ENCODE measurements around the gene PLP2. TPM values are rescaled to one million over a fixed set of nuclear protein-coding genes. Genes with fewer than 3 reads are reported as not detected.
A peak's percentile ranks its signal among the peaks of the same experiment; 100 is the strongest.

PLP2 gene
- total and polyA plus RNA-seq, 7 experiments from 2014 or later: 64.2 to 132 (median 98.5) TPM

DNA sequence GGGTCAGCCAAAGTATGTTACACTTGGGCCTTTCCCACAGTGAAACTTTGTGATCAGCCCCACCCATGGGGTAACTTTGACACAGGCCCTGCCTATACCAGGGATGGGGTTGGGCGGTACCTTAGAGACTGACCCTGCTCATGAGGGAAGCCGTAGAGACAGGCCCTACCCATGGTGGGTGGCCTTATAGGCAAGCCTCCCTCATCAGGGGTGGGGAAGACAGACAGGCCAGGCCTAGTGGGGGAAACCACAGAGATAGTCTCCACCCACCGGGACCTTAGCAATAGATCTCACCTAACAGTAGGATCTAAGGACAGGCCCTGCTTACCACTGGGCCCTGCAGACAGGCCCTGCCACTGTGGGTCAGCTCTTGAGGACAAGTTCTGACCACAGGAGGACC is 6.8 kb downstream of the PLP2 start:
- POLR2A ChIA-PET: no interaction called here
- Histone ChIP-seq H3K4me1 (ENCODE audit: control insufficient read depth in 2 of 2, insufficient read depth in 2 of 2, low read length in 2 of 2) (no peaks in the 10 kb centered on the region), H3K4me3 (ENCODE audit: low read length) (no peak overlapping the region), H3K9me3 (ENCODE audit: control insufficient read depth in 2 of 3, low read length in 3 of 3) (no peaks in the 10 kb centered on the region), H3K27ac (ENCODE audit: low read depth, low read length) (no peak overlapping the region), H3K36me3 (ENCODE audit: control insufficient read depth in 2 of 3, insufficient read depth in 3 of 3, low read length in 3 of 3) (peaks cover 0 to 60% (median 0%) of the 10 kb centered on the region in 3 experiments), H3K27me3 (ENCODE audit: control insufficient read depth in 2 of 2, insufficient read depth in 2 of 2, low read length in 2 of 2) (no peaks in the 10 kb centered on the region)
- peaks cover 0 to 3% (median 0%) of the 10 kb centered on the region in 11 donors for H3K9me3 Mint-ChIP-seq
- DNase-seq (no peak), ATAC-seq (no peak)
- no peak overlapping the region for H3K4me3 Mint-ChIP-seq
- peaks cover 0 to 30% (median 5%) of the 10 kb centered on the region in 7 donors for H3K4me1 Mint-ChIP-seq
- CTCF ChIA-PET: interaction anchor here (1.0 kb wide), 1 partner anchor 12 kb away, joined by 3 read pairs; no protein-coding TSS in a partner anchor
- no peaks in the 10 kb centered on the region for H3K27me3 Mint-ChIP-seq
- peaks cover 0 to 32% (median 13%) of the 10 kb centered on the region in 5 donors for H3K36me3 Mint-ChIP-seq
- no peak overlapping the region for H3K27ac Mint-ChIP-seq
- intact Hi-C loops (cut with micrococcal nuclease): loop anchor here in 1 of 2 donors (10.0 kb wide), 1 partner anchor 1524 kb away; the partner anchor contains the start of genes ELK1 and UXT

DNA sequence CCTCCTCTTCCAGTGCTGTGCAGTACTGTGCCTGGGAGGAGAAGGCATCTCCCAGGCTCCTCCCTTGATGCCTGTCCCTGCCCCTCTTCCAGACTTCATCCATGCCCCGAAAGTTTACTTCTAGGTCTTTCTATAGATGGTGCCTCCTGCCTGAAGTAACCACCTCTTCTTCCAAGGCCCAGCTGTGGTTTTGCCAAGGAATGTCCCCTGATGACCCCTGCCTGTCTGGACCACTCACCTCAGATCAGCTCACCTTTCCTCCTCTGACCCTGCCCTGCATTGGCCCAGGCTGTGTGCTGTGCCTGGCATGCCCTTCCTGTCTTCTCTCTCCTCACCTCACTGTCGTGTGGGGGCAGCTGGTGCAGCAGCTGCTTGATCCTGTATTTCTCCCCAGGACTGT is 7.7 kb downstream of the PLP2 start:
- POLR2A ChIA-PET: no interaction called here
- H3K9me3 Mint-ChIP-seq: peaks cover 0 to 3% (median 0%) of the 10 kb centered on the region in 11 donors
- intact Hi-C loops (cut with micrococcal nuclease): loop anchor here in 1 of 2 donors (10.0 kb wide), 1 partner anchor 1525 kb away; the partner anchor contains the start of genes ELK1 and UXT

DNA sequence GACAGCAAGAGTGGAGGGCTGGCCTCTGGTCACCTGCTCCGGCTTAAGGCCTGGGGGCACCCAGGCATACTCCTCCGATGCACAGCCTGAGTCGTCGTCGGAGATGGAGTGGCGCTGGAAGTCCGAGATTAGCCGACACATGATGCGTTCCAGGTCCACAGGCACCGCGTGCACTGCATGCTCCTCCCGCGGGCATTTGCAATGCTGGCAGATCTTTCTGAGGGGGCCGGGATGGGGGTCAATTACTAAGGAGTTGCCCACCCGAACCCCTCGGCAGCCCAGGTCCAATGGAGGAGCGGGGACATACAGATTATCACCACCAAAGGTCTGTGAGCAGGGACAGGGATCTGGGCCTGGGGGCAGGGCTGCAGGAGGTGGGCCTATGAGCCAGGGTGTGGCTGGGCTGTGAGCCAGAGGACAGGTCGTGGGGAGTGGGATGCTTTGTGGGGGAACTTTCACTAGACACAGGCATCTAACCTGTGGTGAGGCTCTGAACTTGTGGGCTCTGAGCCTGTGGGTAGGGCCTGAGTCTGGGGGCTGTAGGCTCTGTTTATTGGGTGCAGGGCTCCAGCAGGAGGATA is 12.1 kb downstream of the PLP2 start:
- H3K27me3 Mint-ChIP-seq: no peaks in the 10 kb centered on the region
- ChIA-PET CTCF (interaction anchor here (0.6 kb wide), 1 partner anchor 46 kb away, joined by 5 read pairs; no protein-coding TSS in a partner anchor), POLR2A (no interaction called here)
- Histone ChIP-seq H3K27me3 (ENCODE audit: control insufficient read depth in 2 of 2, insufficient read depth in 2 of 2, low read length in 2 of 2) (no peaks in the 10 kb centered on the region), H3K4me1 (ENCODE audit: control insufficient read depth in 2 of 2, insufficient read depth in 2 of 2, low read length in 2 of 2) (peaks cover 4 to 8% of the 10 kb centered on the region in 2 donors), H3K4me3 (ENCODE audit: low read length) (no peak overlapping the region), H3K9me3 (ENCODE audit: control insufficient read depth in 2 of 3, low read length in 3 of 3) (no peaks in the 10 kb centered on the region), H3K27ac (ENCODE audit: low read depth, low read length) (peak overlapping the region; percentile 21), H3K36me3 (ENCODE audit: control insufficient read depth in 2 of 3, insufficient read depth in 3 of 3, low read length in 3 of 3) (peaks cover 0 to 28% (median 0%) of the 10 kb centered on the region in 3 experiments)
- H3K36me3 Mint-ChIP-seq: peaks cover 0 to 18% (median 9%) of the 10 kb centered on the region in 5 donors
- H3K9me3 Mint-ChIP-seq: no peaks in the 10 kb centered on the region
- DNase-seq: no peak
- no peak for ATAC-seq
- peak overlapping the region in 6 of 10 donors; percentile 8 to 84 (median 78) for H3K4me3 Mint-ChIP-seq
- H3K4me1 Mint-ChIP-seq: peaks cover 0 to 27% (median 12%) of the 10 kb centered on the region in 7 donors
- peak overlapping the region in 4 of 9 donors; percentile 12 to 70 (median 46) for H3K27ac Mint-ChIP-seq
- intact Hi-C loops (cut with micrococcal nuclease): no loop called here

More for the DNA sequence above, 7.7 kb downstream of the PLP2 start:
- peaks cover 0 to 32% (median 7%) of the 10 kb centered on the region in 7 donors for H3K4me1 Mint-ChIP-seq
- H3K9me3 ChIP-seq (ENCODE audit: control insufficient read depth in 2 of 3, low read length in 3 of 3): no peaks in the 10 kb centered on the region
- peak overlapping the region in 2 of 9 donors; percentile 32 to 54 for H3K27ac Mint-ChIP-seq
- DNase-seq (no peak), ATAC-seq (no peak)
- H3K4me3 Mint-ChIP-seq: no peak overlapping the region
- no peaks in the 10 kb centered on the region for H3K27me3 ChIP-seq (ENCODE audit: control insufficient read depth in 2 of 2, insufficient read depth in 2 of 2, low read length in 2 of 2)
- CTCF ChIA-PET: interaction anchor here (0.9 to 1.0 kb wide), 2 partner anchors 12 to 21 kb away, joined by 3 read pairs; no protein-coding TSS in a partner anchor
- H3K27me3 Mint-ChIP-seq: no peaks in the 10 kb centered on the region
- H3K4me3 ChIP-seq (ENCODE audit: low read length): no peak overlapping the region
- peaks cover 0 to 2% of the 10 kb centered on the region in 2 donors for H3K4me1 ChIP-seq (ENCODE audit: control insufficient read depth in 2 of 2, insufficient read depth in 2 of 2, low read length in 2 of 2)
- peaks cover 0 to 32% (median 13%) of the 10 kb centered on the region in 5 donors for H3K36me3 Mint-ChIP-seq
- peaks cover 0 to 58% (median 0%) of the 10 kb centered on the region in 3 experiments for H3K36me3 ChIP-seq (ENCODE audit: control insufficient read depth in 2 of 3, insufficient read depth in 3 of 3, low read length in 3 of 3)
- H3K27ac ChIP-seq (ENCODE audit: low read depth, low read length): no peak overlapping the region

- no peaks in the 10 kb centered on the region for H3K27me3 ChIP-seq (ENCODE audit: control insufficient read depth in 2 of 2, insufficient read depth in 2 of 2, low read length in 2 of 2)
- no peaks in the 10 kb centered on the region for H3K9me3 ChIP-seq (ENCODE audit: control insufficient read depth in 2 of 3, low read length in 3 of 3)
- peak overlapping the region; percentile 24 for H3K4me3 ChIP-seq (ENCODE audit: low read length)
- H3K36me3 Mint-ChIP-seq: peaks cover 0 to 12% (median 6%) of the 10 kb centered on the region in 5 donors
- POLR2A ChIA-PET: interaction anchor here (0.7 to 0.9 kb wide), 3 partner anchors 26 to 145 kb away, joined by 3 to 4 read pairs (median 3); no protein-coding TSS in a partner anchor
- H3K27ac Mint-ChIP-seq: peak overlapping the region; percentile 24 to 83 (median 49)
- peaks cover 4 to 8% of the 10 kb centered on the region in 2 donors for H3K4me1 ChIP-seq (ENCODE audit: control insufficient read depth in 2 of 2, insufficient read depth in 2 of 2, low read length in 2 of 2)
- H3K4me3 Mint-ChIP-seq: peak overlapping the region; percentile 73 to 93 (median 82)
- DNase-seq: peak in 2 of 9 donors; percentile 24 to 46
- peak; percentile 49 for ATAC-seq
- peaks cover 0 to 30% (median 12%) of the 10 kb centered on the region in 7 donors for H3K4me1 Mint-ChIP-seq
- peaks cover 0 to 20% (median 0%) of the 10 kb centered on the region in 3 experiments for H3K36me3 ChIP-seq (ENCODE audit: control insufficient read depth in 2 of 3, insufficient read depth in 3 of 3, low read length in 3 of 3)
- intact Hi-C loops (cut with micrococcal nuclease): loop anchor here in 1 of 2 donors (1.0 kb wide), 1 partner anchor 17 kb away; no protein-coding TSS in a partner anchor
- no peaks in the 10 kb centered on the region for H3K9me3 Mint-ChIP-seq
- peak overlapping the region; percentile 55 for H3K27ac ChIP-seq (ENCODE audit: low read depth, low read length)
- H3K27me3 Mint-ChIP-seq: no peaks in the 10 kb centered on the region
- CTCF ChIA-PET: interaction anchor here (0.6 kb wide), 1 partner anchor 47 kb away, joined by 5 read pairs; no protein-coding TSS in a partner anchor
Observed at GRCh38 chrX:49184294-49185281, 12.9 kb downstream of the PLP2 start.

DNA sequence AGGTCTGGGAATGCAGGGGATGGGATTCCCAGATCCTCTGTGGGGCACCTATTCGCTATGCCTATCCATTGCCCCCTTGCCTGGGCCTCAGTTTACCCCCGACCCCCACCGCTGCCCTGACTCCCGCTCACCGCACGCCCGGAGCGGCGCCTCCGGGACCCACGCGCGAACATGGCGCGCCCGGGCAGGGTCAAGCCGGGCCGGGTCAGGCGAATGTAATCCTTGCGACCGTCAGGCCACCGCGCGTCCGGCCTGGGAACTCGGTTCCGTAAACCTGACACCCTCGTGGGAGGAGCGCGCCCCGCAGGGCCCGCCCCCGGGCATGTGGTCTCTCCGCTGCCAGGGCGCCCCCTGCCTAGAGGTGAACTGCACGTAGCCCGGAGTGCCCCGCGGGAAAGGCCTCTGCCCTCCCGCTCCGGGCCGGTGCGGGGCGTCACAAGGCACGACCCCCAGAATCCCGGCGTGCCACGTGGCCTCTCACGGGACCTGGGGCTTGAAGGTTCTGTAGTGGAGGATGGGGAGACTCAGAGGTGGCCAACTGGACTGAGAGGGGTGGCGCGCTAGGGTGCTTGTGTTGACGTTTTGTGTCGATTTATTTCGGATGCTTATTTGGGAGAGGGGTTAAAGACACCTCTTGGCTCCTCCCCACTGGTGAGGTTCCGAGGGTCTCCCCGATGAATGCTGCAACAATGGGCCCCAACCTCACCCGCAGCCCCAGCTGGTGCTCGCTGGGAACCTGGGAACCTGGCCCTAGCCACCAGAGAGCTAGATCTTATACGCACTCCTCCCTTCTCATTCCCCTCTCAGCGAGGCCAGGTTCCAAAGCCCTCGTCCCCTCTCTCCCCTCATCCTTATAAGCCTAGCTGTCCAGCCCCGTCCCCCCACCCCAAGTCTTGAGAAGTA is 14.7 kb downstream of the PLP2 start, which contains the start of gene PRICKLE3:
PRICKLE3 (minus strand) TSS at position 249 of the 903 bp plus-strand sequence; CDS start at position 173, 76 bp downstream.
- intact Hi-C loops (cut with micrococcal nuclease): loop anchor here in 1 of 2 donors (1.0 kb wide), 5 partner anchors 14 to 184 kb away; partner anchors contain the start of genes GPKOW and GRIPAP1
- POLR2A ChIA-PET: no interaction called here
- Histone ChIP-seq H3K27ac (ENCODE audit: low read depth, low read length) (peak within 1 kb of the TSS; percentile 69), H3K9me3 (ENCODE audit: control insufficient read depth in 2 of 3, low read length in 3 of 3) (no peaks in the 10 kb centered on the region), H3K4me3 (ENCODE audit: low read length) (peak within 1 kb of the TSS; percentile 64), H3K36me3 (ENCODE audit: control insufficient read depth in 2 of 3, insufficient read depth in 3 of 3, low read length in 3 of 3) (peaks cover 0 to 14% (median 0%) of the 10 kb centered on the region in 3 experiments), H3K4me1 (ENCODE audit: control insufficient read depth in 2 of 2, insufficient read depth in 2 of 2, low read length in 2 of 2) (peaks cover 4 to 8% of the 10 kb centered on the region in 2 donors), H3K27me3 (ENCODE audit: control insufficient read depth in 2 of 2, insufficient read depth in 2 of 2, low read length in 2 of 2) (no peaks in the 10 kb centered on the region)
- Mint-ChIP-seq H3K4me3 (peak within 1 kb of the TSS; percentile 73 to 93 (median 82)), H3K4me1 (peaks cover 0 to 32% (median 22%) of the 10 kb centered on the region in 7 donors), H3K27me3 (no peaks in the 10 kb centered on the region), H3K36me3 (peaks cover 0 to 7% (median 0%) of the 10 kb centered on the region in 5 donors), H3K9me3 (peaks cover 0 to 2% (median 0%) of the 10 kb centered on the region in 11 donors), H3K27ac (peak within 1 kb of the TSS in 8 of 9 donors; percentile 25 to 84 (median 49))
- peak; percentile 45 for ATAC-seq
- CTCF ChIA-PET: interaction anchor here (0.8 to 1.0 kb wide), 2 partner anchors 19 to 384 kb away, joined by 3 to 4 read pairs; partner anchors contain the start of gene HDAC6
- DNase-seq: peak; percentile 50 to 78 (median 62)

Data from naive thymus-derived CD4-positive, alpha-beta T cell (primary cell).